GM13977 (cell line): ENCODE results near the gene GOT2.
A peak's percentile ranks its signal among the peaks of the same experiment; 100 is the strongest.
"Not testable (repeated sequence)": the region's sequence is repeated elsewhere in the genome, so short reads cannot be mapped to it uniquely, and the experiment has no call there.

ENCODE experiments used
- DNase-seq: peaks from one replicate; pipeline ENCODE4 v3.0.0; 2012; ENCODE audit warnings: low spot score
- CTCF ChIP-seq: IDR thresholded peaks from 2 replicates; pipeline ENCODE4 v1.5.1; 2012; ENCODE audit warnings: mild to moderate bottlenecking, control low read depth; ENCODE audit not compliant: insufficient read depth; ENCODE audit errors: extremely low read depth, missing control alignments
- in situ Hi-C: fragments of 300-500 bp; cut with MboI; formaldehyde crosslinking; loops from one replicate; pipeline ENCODE4 v1.12.0; 2022; ENCODE audit warnings: low sequenced_read_pairs, low pct_unique_long_range_greater_than_20kb, mixed read lengths, inconsistent platforms; ENCODE audit not compliant: unreplicated experiment

GOT2 gene

DNA sequence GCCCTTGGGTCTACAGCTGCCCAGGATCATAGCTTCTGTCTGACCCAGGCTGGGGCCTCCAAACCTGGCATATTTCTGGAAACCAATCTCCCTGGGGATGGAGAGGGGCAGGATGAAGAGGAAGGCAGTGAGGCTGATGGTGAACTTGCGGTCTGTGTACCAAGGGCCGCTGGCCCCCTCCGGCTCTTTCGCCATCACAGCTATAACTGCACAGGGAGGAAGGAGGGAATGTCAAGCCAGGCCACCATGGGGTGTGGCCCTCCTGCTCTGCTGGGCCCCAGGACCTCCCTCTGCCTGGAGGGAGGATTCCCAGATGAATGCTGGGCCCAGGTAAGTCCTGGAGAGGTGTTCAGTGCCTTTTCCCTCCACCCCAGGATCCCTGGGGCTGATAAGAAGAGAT is 55.8 kb downstream of the GOT2 start:
- no peak for TF ChIP-seq CTCF
- in situ Hi-C loops: no loop called here
- no peak for DNase-seq

GRCh38 chr16:58670946-58671583 is 63.1 kb downstream of the GOT2 start:
- in situ Hi-C loops: no loop called here
- TF ChIP-seq CTCF: no peak

GRCh38 chr16:58670177-58670576 is 63.9 kb downstream of the GOT2 start:
- no peak for DNase-seq
- no peak for TF ChIP-seq CTCF
- in situ Hi-C loops: no loop called here

More at GRCh38 chr16:58670946-58671583, 63.1 kb downstream of the GOT2 start:
- no peak for DNase-seq

GRCh38 chr16:58665200-58665599 is 68.9 kb downstream of the GOT2 start:
- no peak for DNase-seq
- in situ Hi-C loops: no loop called here
- TF ChIP-seq CTCF: no peak

- peak; percentile 69 for TF ChIP-seq CTCF
These were observed 72.8 kb downstream of the GOT2 start for GRCh38 chr16:58661199-58661830.

DNA sequence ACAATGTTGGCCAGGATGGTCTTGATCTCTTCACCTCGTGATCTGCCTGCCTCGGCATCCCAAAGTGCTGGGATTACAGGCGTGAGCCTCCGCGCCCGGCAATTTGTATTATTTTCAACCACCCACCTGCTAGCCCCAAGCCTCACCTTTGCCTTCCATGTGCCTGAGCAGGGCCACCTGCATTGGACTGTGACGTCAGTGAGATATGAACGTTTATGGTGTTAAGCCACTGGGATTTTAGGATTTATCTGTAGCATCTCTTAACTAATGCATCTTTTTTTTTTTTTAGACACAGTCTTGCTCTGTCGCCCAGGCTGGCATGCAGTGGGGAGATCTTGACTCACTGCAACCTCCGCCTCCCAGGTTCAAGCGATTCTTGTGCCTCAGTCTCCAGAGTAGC is 74.2 kb downstream of the GOT2 start:
- DNase-seq, in situ Hi-C loops: not testable (repeated sequence)

More at GRCh38 chr16:58661199-58661830, 72.8 kb downstream of the GOT2 start:
- DNase-seq: peak; percentile 78
- in situ Hi-C loops: no loop called here

DNA sequence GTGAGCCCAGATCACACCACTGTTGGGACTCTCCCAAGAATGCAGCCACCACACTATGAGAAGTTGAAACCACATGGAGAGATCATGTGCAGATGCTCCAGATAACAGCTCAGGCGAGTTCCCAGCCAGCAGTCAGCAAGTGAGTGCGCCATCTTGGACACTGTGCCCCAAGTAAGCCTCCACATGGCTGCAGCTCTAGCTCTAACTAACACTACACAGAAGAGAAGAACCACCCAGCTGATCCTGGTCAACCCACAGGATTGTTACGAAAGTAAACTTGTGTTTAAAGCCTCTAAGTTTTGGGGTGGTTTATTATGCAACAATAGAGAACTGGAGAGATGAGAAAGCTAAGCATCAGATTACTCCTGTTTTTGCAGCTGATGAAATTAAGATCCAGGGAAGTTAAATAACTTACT is 75.3 kb downstream of the GOT2 start:
- in situ Hi-C loops: no loop called here
- no peak for TF ChIP-seq CTCF
- no peak for DNase-seq
